ENCODE results near the gene SMARCD3.
A peak's percentile ranks its signal among the peaks of the same experiment; 100 is the strongest.

The SMARCD3 gene

DNA sequence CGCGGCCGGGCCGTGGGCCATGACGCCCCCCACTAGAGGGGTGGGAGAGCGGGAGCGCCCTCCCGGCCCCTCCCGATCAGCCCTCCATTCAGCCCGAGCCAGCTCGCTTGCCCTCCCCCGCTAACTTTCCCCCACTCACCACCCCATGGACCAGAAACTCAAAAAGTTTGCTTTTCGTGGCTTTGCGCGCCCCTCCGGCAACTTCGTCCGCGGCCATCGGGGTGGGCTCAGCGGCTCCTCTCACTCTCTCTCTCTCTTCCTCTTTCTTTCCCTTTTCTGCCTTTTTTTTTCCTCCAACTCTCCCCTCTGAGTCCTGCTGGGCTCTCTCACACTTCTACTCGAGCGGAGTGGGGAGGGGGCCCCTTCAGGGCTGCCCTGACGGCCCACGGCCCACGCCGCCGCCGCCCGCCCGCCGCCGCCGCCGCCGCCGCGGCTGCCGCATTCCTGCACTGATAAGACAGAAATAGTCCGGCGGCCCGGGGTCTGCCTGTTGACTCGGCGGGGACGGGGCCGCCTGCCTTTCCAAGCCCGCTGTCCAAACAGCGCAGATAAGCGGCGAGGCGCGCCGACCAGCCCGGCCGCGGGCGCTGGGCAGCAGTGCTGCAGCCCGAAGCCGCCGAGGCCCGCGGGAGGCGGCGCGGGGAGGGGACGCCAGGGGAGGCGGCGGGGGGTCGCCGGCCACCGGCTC lies at the start of gene SMARCD3:
TSS of gene SMARCD3 (minus strand) at position 349 of the 688 bp plus-strand sequence. CDS start at position 217, 132 bp downstream.
- peak within 1 kb of the TSS; percentile 81 for H3K4me3 ChIP-seq (ENCODE audit: control insufficient read depth, low read depth, low read length)
- TF ChIP-seq, protein P1, sequence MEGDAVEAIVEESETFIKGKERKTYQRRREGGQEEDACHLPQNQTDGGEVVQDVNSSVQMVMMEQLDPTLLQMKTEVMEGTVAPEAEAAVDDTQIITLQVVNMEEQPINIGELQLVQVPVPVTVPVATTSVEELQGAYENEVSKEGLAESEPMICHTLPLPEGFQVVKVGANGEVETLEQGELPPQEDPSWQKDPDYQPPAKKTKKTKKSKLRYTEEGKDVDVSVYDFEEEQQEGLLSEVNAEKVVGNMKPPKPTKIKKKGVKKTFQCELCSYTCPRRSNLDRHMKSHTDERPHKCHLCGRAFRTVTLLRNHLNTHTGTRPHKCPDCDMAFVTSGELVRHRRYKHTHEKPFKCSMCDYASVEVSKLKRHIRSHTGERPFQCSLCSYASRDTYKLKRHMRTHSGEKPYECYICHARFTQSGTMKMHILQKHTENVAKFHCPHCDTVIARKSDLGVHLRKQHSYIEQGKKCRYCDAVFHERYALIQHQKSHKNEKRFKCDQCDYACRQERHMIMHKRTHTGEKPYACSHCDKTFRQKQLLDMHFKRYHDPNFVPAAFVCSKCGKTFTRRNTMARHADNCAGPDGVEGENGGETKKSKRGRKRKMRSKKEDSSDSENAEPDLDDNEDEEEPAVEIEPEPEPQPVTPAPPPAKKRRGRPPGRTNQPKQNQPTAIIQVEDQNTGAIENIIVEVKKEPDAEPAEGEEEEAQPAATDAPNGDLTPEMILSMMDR (IDR thresholded peaks at IDR 0.05; ENCODE audit: control insufficient read depth, insufficient read depth, low read depth, low read length, missing control alignments): no peak
- no peak for DNase-seq (ENCODE audit: low read depth)

GRCh38 chr7:151296202-151296992 lies 47.9 kb upstream of the SMARCD3 start:
- no peak overlapping the region for H3K4me3 ChIP-seq (ENCODE audit: control insufficient read depth, low read depth, low read length)
- TF ChIP-seq, protein P1 (IDR thresholded peaks at IDR 0.05; ENCODE audit: control insufficient read depth, insufficient read depth, low read depth, low read length, missing control alignments): no peak
- no peak for DNase-seq (ENCODE audit: low read depth)

GRCh38 chr7:151292850-151293249 lies 44.4 kb upstream of the SMARCD3 start:
- H3K4me3 ChIP-seq (ENCODE audit: control insufficient read depth, low read depth, low read length): no peak overlapping the region
- TF ChIP-seq, protein P1 (IDR thresholded peaks at IDR 0.05; ENCODE audit: control insufficient read depth, insufficient read depth, low read depth, low read length, missing control alignments): no peak
- DNase-seq (ENCODE audit: low read depth): no peak

DNA sequence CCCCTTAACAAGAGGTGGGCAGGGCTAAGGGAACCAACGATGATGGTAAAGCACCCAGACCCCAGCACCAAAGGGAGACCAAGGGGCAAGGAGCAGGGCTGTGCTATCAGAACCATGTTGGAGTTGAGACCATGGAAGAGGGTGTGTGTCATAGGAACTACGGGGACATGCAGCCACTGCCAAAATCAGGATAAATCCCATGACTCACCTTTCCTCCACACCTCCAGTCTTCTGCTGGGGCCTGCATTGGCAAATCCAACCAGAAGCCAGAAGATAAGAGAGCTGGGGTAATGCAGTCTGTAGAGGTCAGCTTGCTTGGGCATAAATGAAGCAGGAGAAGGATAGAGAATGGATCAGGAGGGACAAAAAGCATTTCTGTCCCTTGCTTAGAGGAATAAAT lies 42.7 kb upstream of the SMARCD3 start:
- H3K4me3 ChIP-seq (ENCODE audit: control insufficient read depth, low read depth, low read length): no peak overlapping the region
- TF ChIP-seq, protein P1 (IDR thresholded peaks at IDR 0.05; ENCODE audit: control insufficient read depth, insufficient read depth, low read depth, low read length, missing control alignments): no peak
- no peak for DNase-seq (ENCODE audit: low read depth)

- DNase-seq (ENCODE audit: low read depth): no peak
Observed at GRCh38 chr7:151290355-151290760, 41.9 kb upstream of the SMARCD3 start.

DNA sequence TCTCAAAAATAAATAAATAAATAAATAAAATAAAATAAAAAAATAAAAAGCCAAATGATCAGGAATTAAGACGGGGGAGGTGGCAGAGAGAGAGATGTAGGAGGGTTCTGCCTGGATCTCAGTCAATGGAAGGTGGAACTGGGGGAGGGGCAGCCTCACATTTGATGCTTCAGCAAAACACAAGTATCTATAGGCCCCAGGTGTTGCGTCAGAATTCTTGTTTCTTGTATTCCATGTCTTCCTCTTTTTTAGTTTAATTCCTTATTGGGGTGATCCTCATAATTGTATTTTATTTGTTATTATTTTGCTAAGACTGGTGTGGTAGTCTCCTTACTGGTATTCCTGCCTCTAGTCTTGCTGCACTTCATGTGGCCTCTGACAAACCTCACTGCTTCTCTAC lies 41.4 kb upstream of the SMARCD3 start:
- TF ChIP-seq, protein P1 (IDR thresholded peaks at IDR 0.05; ENCODE audit: control insufficient read depth, insufficient read depth, low read depth, low read length, missing control alignments): no peak
- no peak for DNase-seq (ENCODE audit: low read depth)
- no peak overlapping the region for H3K4me3 ChIP-seq (ENCODE audit: control insufficient read depth, low read depth, low read length)

More at GRCh38 chr7:151290355-151290760, 41.9 kb upstream of the SMARCD3 start:
- TF ChIP-seq, protein P1 (IDR thresholded peaks at IDR 0.05; ENCODE audit: control insufficient read depth, insufficient read depth, low read depth, low read length, missing control alignments): no peak
- no peak overlapping the region for H3K4me3 ChIP-seq (ENCODE audit: control insufficient read depth, low read depth, low read length)

Data from AG09309 (cell line).